Mesodermal cell (in vitro differentiated cells): ENCODE results near the gene IFIH1.

Experiments used
- H3K27ac ChIP-seq: 2 replicates; pipeline ENCODE4 v1.7.0; 2013; ENCODE audit warnings: mild to moderate bottlenecking, low read depth, low read length, moderate library complexity; ENCODE audit not compliant: severe bottlenecking
- H3K36me3 ChIP-seq: 2 replicates; pipeline ENCODE4 v1.7.1; 2013; ENCODE audit warnings: mild to moderate bottlenecking, low read length, moderate library complexity; ENCODE audit not compliant: control insufficient read depth, insufficient read depth
- H3K4me1 ChIP-seq: one replicate; pipeline ENCODE4 v1.7.1; 2013; ENCODE audit warnings: mild to moderate bottlenecking, low read length; ENCODE audit not compliant: insufficient read depth, control insufficient read depth, poor library complexity, severe bottlenecking
- H3K4me3 ChIP-seq: 2 replicates; pipeline ENCODE4 v1.7.0; 2013; ENCODE audit warnings: low read length, control low read depth, mild to moderate bottlenecking; ENCODE audit not compliant: insufficient read depth, poor library complexity, severe bottlenecking; ENCODE audit errors: extremely low read depth
- H3K9me3 ChIP-seq: 2 replicates; pipeline ENCODE4 v1.7.1; 2013; ENCODE audit warnings: mild to moderate bottlenecking, low read length, moderate library complexity; ENCODE audit not compliant: control insufficient read depth
- WGBS, 2 experiments: methylation state at CpG; one replicate each; pipeline ENCODE4 v1.1.5; 2013; ENCODE audit warnings: missing lambda C conversion rate in 2 of 2; ENCODE audit not compliant: insufficient coverage in 2 of 2; 5-methylcytosine and 5-hydroxymethylcytosine counted together

Gene IFIH1

DNA sequence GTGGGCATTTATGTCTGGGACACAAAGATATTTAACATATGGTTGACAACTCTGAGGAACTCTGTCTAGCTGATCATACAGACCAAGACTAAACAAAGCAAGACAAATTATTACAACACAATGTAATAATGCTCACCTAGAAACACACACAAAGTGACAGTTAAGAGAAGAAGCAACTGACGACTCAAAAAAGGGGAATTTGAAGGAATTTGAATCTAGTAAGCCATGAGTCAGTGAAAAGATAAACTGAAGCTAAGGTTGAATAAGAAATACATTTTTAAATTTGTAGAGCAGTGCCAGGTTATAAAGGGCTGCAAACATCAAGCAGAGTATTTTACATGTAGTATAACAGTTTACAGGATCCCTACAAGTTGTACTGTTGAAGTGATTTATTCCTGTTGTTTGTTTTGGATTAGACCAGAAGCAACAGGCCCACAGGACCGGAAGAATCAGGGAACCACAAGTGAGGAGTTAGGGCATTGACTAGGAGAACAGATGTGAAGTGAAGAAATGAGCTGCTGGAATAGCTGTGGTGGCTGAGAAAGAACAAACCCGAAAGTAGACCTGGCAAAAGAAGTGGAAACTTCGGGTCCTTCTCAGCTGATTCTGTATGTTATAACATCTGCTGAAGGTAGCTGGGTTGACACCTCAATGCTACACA lies 35.6 kb downstream of the IFIH1 start:
- no peak overlapping the region for H3K27ac ChIP-seq
- no peaks in the 10 kb centered on the region for H3K4me1 ChIP-seq
- H3K9me3 ChIP-seq: no peaks in the 10 kb centered on the region
- WGBS, 2 experiments: 85 to 86% methylated on average over 1 to 2 of the region's 4 CpGs
- H3K36me3 ChIP-seq: no peaks in the 10 kb centered on the region
- H3K4me3 ChIP-seq: no peak overlapping the region

DNA sequence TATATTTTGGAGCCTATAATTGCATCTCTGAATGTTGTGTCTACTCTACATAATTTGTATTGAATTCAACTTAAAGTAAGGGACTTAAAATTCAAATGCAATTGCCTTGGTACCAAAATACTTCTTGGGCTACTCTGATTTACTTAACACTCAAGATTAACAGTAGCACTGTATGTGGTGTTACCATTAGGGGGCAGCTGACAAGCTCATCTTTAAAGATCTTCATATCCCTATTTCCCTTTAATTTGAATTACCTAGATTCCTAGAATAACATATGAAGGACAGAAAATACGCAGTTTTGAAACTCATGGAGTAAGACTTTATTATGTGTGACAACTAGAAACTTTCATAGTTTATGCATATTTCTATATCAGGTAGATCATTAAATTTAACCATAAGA lies 37.8 kb downstream of the IFIH1 start:
- WGBS, 2 experiments: no CpG with 5 or more reads among the region's 1 CpG
- Histone ChIP-seq H3K9me3 (no peaks in the 10 kb centered on the region), H3K4me1 (no peaks in the 10 kb centered on the region), H3K36me3 (no peaks in the 10 kb centered on the region), H3K4me3 (no peak overlapping the region), H3K27ac (no peak overlapping the region)

DNA sequence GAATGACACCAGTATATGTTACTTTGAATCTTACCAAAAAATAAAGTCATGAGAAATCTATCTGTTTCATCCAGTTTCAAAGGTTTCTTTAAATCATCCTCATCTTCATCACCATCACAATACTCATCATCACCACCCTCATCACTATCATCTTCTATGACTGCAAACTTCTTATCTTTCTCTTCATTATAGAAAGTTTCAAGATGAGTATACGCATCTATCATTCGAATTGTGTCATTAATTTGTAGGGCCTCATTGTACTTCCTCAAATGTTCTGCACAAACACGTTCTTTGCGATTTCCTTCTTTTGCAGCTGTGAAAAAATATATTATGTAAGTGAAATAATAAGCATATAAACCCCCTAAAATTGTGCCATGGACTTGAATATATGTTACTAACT lies 41.1 kb downstream of the IFIH1 start:
- no peak overlapping the region for H3K4me3 ChIP-seq
- H3K27ac ChIP-seq: no peak overlapping the region
- H3K36me3 ChIP-seq: no peaks in the 10 kb centered on the region
- no CpG with 5 or more reads among the region's 4 CpGs for WGBS, 2 experiments
- H3K9me3 ChIP-seq: no peaks in the 10 kb centered on the region
- no peaks in the 10 kb centered on the region for H3K4me1 ChIP-seq

DNA sequence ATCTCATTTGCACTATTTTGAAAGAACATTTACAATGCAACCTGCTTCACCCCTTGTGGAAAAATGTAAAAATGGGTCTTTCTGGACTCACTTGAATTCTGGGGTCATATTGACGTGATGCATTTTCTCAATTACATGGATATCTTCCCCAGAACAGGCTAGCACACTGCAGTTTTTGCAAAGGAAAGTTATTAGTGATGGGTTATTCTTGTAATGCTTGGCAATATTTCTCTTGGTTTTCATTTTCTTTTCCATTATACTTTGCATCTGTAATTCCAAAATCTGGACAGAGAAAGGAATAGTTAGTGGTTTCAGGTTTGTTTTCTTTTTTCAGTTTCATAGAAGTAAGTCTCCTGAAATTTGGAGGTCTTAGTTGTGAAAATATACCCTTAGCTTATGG lies 50.5 kb downstream of the IFIH1 start:
- no peaks in the 10 kb centered on the region for H3K9me3 ChIP-seq
- H3K4me1 ChIP-seq: no peaks in the 10 kb centered on the region
- no peak overlapping the region for H3K27ac ChIP-seq
- no peak overlapping the region for H3K4me3 ChIP-seq
- 83% methylated on average over 1 of the region's 1 CpG; no CpG with 5 or more reads in 1 of the 2 experiments for WGBS, 2 experiments
- no peaks in the 10 kb centered on the region for H3K36me3 ChIP-seq

DNA sequence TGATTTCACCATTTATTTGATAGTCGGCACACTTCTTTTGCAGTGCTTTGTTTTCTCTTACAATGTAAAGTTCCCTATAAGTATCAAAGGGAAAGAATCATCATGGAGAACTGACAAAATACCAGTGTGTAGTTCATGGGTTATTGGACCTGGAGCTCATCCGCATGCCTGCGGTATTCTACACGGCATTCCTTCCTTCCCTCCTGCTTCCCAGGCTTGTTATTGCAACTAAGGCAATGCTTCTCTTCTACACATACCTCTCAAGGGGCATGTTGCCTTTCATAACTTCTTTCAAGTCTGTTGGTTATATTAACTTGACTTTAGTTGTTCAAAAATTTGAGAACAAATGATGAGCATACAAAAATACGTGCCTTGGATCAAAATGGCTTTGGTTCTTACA lies 51.0 kb downstream of the IFIH1 start:
- Histone ChIP-seq H3K9me3 (no peaks in the 10 kb centered on the region), H3K36me3 (no peaks in the 10 kb centered on the region), H3K4me1 (no peaks in the 10 kb centered on the region), H3K4me3 (no peak overlapping the region), H3K27ac (no peak overlapping the region)
- WGBS, 2 experiments: no CpG with 5 or more reads among the region's 5 CpGs

DNA sequence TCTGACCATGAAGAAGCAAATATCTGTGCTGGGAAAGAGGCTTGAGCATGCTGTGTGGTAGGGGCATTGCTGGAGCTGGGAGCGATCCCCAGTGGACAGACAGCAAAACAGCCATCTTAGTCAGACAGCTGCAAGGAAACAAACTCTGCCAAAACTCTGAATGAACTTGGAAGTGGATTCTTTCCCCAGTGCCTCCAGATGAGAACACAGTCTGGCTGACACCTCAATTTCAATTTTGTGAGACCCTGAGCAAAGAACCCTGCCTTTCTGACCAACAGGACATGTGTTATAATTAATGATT lies 52.1 kb downstream of the IFIH1 start:
- no peak overlapping the region for H3K27ac ChIP-seq
- no peak overlapping the region for H3K4me3 ChIP-seq
- H3K4me1 ChIP-seq: peaks cover 2% of the 10 kb centered on the region
- H3K9me3 ChIP-seq: no peaks in the 10 kb centered on the region
- WGBS, 2 experiments: no CpG with 5 or more reads among the region's 1 CpG
- no peaks in the 10 kb centered on the region for H3K36me3 ChIP-seq

DNA sequence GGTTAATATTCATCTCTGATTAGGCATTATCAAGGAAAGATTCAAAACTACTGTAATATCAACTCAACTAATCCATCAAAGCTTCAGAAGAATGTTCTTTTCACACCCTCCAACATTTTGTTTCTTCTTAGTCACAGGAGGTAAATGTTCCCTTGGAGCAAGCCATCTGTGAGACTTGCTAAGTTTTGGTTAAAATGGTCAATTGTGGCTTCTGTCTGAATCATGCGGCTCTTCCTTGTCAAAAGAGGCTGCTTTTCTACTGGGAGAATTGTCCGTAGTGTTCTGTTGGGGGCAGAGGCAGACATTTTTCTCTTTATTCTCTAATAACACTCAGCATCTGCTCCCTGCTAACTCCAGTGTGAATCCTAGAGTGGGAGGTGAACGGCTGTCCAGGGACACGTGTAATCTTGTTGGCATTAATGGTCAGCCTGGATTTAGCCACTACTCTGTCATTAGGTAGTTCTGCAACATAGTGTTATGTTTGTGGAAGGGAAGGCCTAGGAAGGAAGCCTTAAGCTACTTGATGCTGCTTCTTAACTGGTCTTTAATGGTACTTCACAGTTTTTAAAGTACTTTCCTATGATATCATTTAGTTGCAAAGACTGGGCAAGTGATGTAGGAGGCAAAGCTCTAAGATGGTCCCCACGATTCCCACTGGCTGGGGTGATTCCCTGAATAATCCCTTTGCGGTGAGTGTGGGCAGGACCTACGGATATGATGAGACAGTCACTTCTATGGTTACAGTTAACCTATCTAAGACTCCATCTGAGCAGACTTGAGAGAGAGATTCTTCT lies 52.6 kb downstream of the IFIH1 start:
- H3K36me3 ChIP-seq: no peaks in the 10 kb centered on the region
- peaks cover 3% of the 10 kb centered on the region for H3K4me1 ChIP-seq
- no peaks in the 10 kb centered on the region for H3K9me3 ChIP-seq
- WGBS, 2 experiments: 94 to 96% methylated on average over 4 to 5 of the region's 7 CpGs
- H3K27ac ChIP-seq: no peak overlapping the region
- no peak overlapping the region for H3K4me3 ChIP-seq

DNA sequence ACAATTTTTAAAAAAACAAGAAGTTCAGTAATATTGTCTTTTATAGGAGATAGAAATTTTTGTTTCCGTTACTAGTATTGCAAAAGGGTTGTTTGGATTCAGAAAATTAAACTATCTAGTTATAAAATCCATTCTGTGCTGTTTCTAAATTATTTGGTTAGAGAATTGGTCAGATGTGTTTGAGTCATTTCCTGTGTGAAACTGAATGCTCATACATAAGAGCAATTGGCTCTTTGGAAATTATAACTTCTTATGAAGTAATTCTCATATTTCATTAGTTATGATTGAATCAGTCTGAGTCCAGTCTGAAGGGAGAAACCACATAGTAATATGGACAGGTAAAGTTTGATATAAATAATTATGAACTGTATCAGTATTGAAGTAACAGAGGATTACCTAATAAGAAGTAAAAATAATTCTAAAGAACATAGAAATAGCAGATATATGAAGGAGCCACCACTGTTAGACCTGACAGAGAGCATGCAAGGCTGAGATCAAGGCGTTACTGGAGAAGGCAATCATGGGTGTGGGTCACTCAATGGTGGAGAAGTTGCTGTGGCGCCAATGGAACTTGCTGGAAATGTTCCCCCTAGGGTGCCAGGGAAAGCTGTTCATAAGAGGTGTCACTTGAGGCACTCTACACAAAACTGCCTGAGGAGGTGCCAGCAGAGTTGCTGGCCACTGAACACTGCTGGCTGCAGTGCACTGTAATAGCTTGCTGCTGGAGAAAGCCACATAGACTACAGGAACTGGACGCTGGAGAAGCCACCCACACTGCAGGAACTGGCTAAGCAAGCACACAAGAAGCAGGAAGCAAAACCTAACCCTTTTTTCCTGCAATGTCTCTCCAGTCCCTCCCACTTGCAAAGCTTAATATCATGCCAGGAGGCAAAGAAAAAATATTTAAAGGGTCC lies 57.2 kb downstream of the IFIH1 start:
- H3K4me1 ChIP-seq: peaks cover 6% of the 10 kb centered on the region
- H3K27ac ChIP-seq: no peak overlapping the region
- H3K36me3 ChIP-seq: no peaks in the 10 kb centered on the region
- WGBS, 2 experiments: 93 to 100% methylated on average over 2 of the region's 4 CpGs
- no peaks in the 10 kb centered on the region for H3K9me3 ChIP-seq
- no peak overlapping the region for H3K4me3 ChIP-seq

DNA sequence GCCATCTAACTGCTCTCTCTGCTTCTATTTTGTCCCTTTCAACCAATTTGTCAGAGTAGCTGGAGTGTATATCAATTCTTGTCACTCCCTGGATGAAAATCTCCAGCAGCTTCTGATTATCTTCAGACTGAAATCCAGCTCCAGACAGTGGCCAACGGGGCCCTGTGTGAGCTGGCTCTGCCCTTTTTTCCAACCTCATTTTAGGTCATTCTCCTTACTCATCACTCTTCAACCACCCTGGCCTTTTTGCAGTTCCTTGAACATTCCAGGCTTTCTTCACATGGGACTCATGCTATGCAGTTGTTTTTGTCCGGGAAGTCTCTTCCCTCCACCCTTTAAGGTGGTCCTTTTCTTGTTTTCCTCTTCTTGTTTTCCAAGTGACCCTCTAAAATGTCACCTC lies 59.8 kb downstream of the IFIH1 start:
- 88 to 96% methylated on average over 1 to 2 of the region's 2 CpGs for WGBS, 2 experiments
- no peaks in the 10 kb centered on the region for H3K9me3 ChIP-seq
- H3K27ac ChIP-seq: no peak overlapping the region
- peaks cover 6% of the 10 kb centered on the region for H3K4me1 ChIP-seq
- no peak overlapping the region for H3K4me3 ChIP-seq
- H3K36me3 ChIP-seq: no peaks in the 10 kb centered on the region

DNA sequence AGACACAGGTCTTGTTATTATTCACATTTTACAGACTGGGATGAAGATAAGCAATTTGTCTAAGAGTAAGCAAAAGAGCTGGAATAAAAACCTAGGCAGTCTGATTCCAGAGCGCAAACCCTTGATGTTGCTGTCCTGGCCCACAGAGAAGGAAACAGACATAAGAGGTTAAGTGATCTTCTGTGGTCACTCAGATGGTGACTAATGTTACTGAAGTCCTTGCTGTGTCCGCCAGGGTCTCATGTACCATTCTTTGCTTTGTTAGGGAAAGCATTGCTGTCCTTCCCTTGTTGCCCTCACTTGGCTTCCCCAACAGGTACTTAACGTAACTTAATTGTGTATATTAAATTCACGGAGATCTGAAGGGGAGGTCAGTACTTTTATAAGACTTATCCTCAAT lies 60.3 kb downstream of the IFIH1 start:
- no peak overlapping the region for H3K4me3 ChIP-seq
- peaks cover 6% of the 10 kb centered on the region for H3K4me1 ChIP-seq
- H3K36me3 ChIP-seq: no peaks in the 10 kb centered on the region
- no peak overlapping the region for H3K27ac ChIP-seq
- WGBS, 2 experiments: 100% methylated on average over 1 to 3 of the region's 4 CpGs
- no peaks in the 10 kb centered on the region for H3K9me3 ChIP-seq
